Stimulated activated CD8-positive, alpha-beta memory T cell treated with anti-CD3 and anti-CD28 coated beads, Interleukin-7, amount 100 ng/mL, for 24 hours (primary cell): ENCODE results near the gene LMF2.
"Not testable (repeated sequence)": the region's sequence is repeated elsewhere in the genome, so short reads cannot be mapped to it uniquely, and the experiment has no call there.

ENCODE experiments used
- DNase-seq: peaks from one replicate; pipeline ENCODE4 v3.0.0-alpha.2; 2020; ENCODE audit warnings: low read depth

The LMF2 gene

GRCh38 chr22:50533856-50534711, 26.6 kb upstream of the LMF2 start:
- not testable (repeated sequence) for DNase-seq

- DNase-seq = no peak
These were observed 25.6 kb upstream of the LMF2 start for GRCh38 chr22:50532824-50533796.

DNA sequence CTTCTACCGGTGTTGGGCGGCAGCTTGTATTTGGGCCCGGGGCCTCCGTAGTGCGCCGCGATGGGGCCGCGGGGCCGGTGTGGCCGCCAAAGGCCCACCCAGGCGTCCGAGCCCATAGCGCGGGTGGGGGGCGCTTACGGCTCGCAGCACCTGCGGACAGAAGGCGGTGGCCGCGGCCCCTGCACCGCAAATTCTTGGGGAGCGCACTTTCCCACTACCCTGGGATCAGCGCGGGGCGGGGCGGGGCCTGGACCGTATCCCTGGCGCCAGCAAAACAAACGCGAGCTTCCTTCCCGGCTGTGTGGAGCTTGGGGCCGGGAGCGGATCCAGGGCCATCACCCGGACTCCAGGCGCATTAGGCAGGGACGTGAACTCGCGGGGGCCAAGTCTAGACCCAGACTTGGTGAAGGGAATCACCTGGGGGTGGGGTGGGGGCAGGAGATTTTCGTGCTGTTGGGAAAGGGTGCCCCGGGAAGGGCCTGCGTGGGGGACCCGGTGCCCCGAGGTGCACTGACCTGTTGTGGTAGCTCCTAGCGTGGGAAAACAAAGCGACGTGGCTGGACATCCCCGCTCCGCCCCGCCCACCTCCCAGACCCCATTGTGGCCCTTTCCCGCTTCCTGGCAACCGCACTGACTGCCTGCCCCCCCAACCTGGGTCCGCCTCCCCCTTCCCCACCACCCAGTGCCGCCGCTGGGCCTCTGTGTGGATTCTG, 24.6 kb upstream of the LMF2 start:
- no peak for DNase-seq

- DNase-seq = peak; percentile 41
These were observed 24.1 kb upstream of the LMF2 start for GRCh38 chr22:50531546-50531961.

GRCh38 chr22:50530877-50531545, 23.5 kb upstream of the LMF2 start:
- peak; percentile 70 for DNase-seq

GRCh38 chr22:50530580-50530876, 23.0 kb upstream of the LMF2 start:
- no peak for DNase-seq

DNA sequence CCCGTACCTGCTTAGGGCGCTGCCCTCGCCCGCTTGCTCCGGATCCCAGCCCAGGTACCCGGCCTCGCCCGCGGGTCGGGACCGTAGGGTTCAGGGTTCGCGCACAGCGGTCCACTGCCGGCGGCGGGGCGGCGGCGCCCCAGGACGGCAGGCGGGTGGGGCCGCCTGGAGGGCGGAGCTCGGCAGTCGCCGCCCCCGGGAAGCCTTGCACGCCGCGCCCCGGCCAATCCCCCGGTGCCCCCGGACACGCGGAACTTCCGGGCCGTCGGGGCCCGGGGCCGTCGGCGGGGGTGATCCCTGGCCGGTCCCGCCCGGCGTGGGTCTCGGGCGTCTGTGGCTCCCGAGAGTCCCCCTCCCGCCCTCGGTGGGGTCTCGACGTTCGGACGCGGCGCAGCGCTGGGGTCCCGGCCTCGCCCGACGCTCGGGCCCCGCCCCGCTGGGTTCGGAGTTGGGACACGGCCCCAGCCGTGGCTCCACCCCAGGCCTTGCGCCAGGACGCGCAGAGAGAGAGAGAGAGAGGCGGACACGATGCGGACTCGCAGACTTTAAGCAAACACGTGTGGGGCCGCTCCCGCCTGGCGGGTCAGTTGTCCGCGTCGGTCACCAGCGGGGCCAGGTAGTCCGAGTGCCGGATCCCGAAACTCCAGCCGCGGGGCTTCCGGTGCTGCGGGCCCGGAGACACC, 22.5 kb upstream of the LMF2 start, which contains the start of gene TYMP:
TYMP (minus strand) TSS at position 116 of the 683 bp plus-strand sequence. CDS start 303 bp downstream, outside the sequence.
- peak; percentile 48 for DNase-seq

GRCh38 chr22:50529416-50529896, 22.0 kb upstream of the LMF2 start:
- DNase-seq = no peak

DNA sequence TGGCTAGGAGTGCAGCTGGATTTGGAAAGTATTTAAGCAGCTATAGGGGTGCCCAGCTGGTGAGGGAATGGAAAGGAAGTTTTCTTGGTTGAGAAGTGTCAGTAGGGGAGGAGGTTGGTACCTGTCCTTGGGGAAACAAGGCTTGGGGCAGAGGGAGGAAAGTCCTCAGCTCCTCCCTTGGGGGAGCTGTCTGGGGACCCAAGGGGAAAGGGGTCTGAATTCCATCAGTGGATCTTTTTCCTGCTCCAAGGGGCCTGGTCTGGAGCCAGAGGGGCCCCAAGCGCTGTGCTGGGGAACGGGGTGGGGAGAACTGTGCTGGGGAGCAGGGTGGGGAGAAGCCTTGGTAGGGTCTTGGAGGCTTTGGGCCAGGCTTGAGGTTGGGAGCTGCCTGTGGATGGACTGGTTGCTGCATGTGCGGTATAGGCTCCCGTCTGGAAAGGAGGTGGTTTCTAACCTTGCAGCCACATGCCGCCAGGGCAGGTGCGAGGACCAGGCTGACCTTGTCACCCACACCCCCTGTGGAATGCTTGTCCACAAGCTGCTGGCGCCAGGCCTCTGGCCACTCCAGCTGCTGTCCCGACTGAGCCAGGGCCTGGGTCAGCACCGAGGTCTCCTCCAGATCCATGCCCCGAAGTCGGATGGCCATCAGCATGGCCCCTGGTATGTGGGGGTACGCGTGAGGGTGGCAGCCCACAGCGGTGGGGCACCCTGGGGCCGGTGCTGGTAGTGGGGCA, 21.3 kb upstream of the LMF2 start:
- DNase-seq = no peak

GRCh38 chr22:50527921-50528681, 20.6 kb upstream of the LMF2 start:
- DNase-seq = no peak

- DNase-seq = no peak
These were observed 19.6 kb upstream of the LMF2 start for GRCh38 chr22:50526834-50527801.

GRCh38 chr22:50526108-50526833, 18.8 kb upstream of the LMF2 start:
- peak; percentile 70 for DNase-seq

DNA sequence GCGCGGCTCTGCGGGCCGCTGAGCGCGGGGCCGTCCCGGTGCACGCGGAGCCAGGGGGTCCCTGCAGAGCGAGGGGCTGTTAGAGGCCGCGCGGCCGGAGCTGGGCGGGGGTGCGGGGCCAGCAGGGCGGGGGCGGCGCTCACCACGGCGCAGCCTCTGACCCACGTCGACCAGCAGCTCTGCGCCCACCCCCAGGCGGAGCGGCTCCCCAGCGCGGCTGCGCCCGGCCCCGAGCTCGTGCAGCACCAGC, 18.3 kb upstream of the LMF2 start:
- DNase-seq = no peak

DNA sequence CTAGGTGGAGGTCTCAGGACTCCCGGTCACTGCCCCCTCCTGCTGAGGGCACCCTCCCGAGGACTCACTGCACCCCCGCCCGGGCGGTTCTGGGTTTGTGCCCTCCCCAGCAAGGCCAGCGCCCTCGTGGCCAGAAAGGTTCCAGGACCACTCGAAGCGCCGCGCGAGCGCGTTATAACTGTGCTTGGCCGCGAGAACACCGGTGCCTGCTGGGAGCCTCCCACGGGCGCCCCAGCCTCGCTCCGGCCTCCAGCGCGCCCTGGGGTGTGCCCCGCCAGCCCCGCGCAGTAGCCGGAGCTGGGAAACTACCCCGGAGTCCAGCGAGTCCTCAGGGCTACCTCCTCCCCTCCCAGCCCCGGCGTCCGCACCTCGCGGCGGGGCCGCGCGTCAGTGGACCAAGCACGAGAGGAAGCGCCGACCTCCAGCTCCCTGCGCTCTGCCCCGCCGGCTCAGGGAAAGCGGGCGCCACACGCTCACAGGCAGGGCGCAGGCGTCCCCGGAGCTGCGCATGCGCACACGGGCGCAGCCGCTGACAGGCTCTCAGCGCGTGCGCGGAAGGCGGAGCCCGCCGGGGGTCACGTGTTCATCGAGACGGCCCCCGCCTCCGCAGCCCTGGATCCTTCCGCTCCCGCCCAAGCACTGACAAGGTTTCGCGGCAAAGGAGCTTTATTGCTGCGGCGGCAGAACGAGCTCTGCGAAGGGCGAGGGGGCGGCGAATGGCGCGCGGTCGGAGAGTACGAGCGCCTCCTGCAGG, 17.8 kb upstream of the LMF2 start, which contains the start of gene SCO2:
SCO2 (minus strand) TSS at position 495 of the 754 bp plus-strand sequence. CDS start 1,187 bp downstream, outside the sequence.
- peak; percentile 90 for DNase-seq

DNA sequence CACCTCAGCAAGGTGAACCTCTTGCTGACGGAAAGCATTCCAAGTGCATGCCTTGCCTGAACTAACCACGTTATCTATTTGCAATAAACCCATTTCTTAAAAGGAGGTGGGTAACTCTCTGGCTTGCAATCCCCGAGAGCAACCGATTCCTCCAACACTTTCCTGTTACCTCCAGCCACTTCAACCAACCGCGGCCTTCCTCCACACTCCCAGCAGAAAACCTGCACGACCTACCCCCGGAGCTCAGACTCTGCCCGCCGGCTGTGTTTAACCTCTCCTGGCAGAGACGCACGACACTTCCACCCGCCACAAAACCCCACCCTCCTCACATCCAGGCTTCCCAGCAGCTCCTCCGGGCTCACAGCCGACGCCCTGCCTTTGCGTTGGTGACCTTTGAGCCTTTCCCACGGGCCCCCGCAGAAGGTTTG, 17.2 kb upstream of the LMF2 start:
- no peak for DNase-seq

DNA sequence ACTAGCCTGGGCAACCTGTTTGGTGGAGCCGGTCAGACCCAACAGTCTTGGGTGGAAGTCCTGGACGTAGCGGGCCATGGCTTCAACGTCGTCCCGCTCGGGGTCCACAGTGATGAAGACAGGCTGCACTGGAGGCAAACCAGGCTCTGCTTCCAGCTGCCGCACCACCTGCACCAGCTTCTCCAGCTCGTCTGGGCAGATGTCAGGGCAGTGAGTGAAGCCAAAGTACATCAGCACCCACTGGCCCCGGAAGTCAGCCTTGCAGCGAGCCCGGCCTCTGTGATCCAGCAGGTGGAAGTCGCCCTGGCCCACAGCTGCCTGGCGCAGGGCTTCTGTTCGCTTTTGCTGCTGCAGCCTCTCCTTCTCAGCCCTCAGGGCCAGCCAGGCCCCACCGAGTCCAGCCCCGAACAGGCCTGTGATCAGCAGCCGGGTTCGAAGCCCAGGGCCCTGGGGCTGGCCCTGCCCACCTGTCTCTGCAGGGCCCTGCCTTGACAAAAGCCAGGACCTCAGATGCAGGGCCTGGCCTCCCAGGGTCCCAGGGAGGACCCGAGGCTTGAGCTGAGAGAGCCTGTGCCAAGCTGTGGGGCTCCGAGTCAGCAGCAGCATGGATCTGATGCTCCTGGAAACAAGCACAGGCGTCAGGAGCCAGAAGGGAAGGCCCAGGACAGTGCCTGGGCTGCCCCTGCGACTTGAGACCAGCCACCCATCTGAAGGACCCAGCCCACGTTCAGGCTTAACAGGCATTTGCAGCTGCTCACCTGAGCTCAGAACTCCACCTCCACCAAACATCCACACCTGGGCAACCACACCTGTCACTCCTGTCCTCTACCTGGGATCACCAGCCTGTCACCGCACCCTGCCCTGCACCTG, 16.5 kb upstream of the LMF2 start:
- no peak for DNase-seq
